SK-N-SH (cell line): ENCODE data around the gene SHMT1.

Experiments
- CTCF ChIP-seq: fragments of 200-600 bp; sonication (generic); IDR thresholded peaks from 2 replicates; pipeline ENCODE4 v1.6.1; 2017; ENCODE audit warnings: antibody characterized with exemption, mild to moderate bottlenecking, moderate library complexity
- ELF1 ChIP-seq: IDR thresholded peaks from 2 replicates; pipeline ENCODE4 v1.4.0; 2012
- EP300 ChIP-seq, 2 experiments: IDR thresholded peaks; 2 replicates each; pipeline versions ENCODE4 v1.4.0 to v1.6.1; 2012; ENCODE audit warnings: borderline replicate concordance in 1 of 2, low read depth in 1 of 2, low read length in 1 of 2
- FOXM1 ChIP-seq: IDR thresholded peaks from 2 replicates; pipeline ENCODE4 v1.4.0; 2012; ENCODE audit warnings: low read depth, mild to moderate bottlenecking
- MXI1 ChIP-seq: IDR thresholded peaks from 2 replicates; pipeline ENCODE4 v1.6.1; 2012; ENCODE audit warnings: mild to moderate bottlenecking, low read depth, low read length, improper control_type of control experiment
- PBX3 ChIP-seq: IDR thresholded peaks from 2 replicates; pipeline ENCODE4; 2012
- POLR2AphosphoS5 ChIP-seq: IDR thresholded peaks from 2 replicates; pipeline ENCODE4 v1.6.1; 2012; ENCODE audit warnings: low read depth, low read length
- RAD21 ChIP-seq: IDR thresholded peaks from 2 replicates; pipeline ENCODE4 v1.6.1; 2012; ENCODE audit warnings: mild to moderate bottlenecking, low read length
- SIN3A ChIP-seq: IDR thresholded peaks from 2 replicates; pipeline ENCODE4 v1.6.1; 2012; ENCODE audit warnings: low read depth, mild to moderate bottlenecking, low read length, moderate library complexity, borderline replicate concordance
- SMC3 ChIP-seq: IDR thresholded peaks from 2 replicates; pipeline ENCODE4 v1.6.1; 2012; ENCODE audit warnings: low read depth, low read length, improper control_type of control experiment
- USF2 ChIP-seq: fragments of 150-350 bp; IDR thresholded peaks from 2 replicates; pipeline ENCODE4 v1.6.1; 2017; ENCODE audit warnings: antibody characterized with exemption, low read length, low read depth, borderline replicate concordance
- YY1 ChIP-seq: IDR thresholded peaks from 2 replicates; pipeline ENCODE4 v1.4.0; 2012; ENCODE audit warnings: low read depth, mild to moderate bottlenecking
- ZBTB33 ChIP-seq: IDR thresholded peaks from 2 replicates; pipeline ENCODE4 v1.4.0; 2012; ENCODE audit warnings: low read depth, borderline replicate concordance

GRCh38 chr17:18379246-18380146 lies 16.1 kb upstream of the SHMT1 start:
- TF ChIP-seq CTCF (no peak), EP300 (IDR thresholded peaks at IDR 0.05; ENCODE audit: borderline replicate concordance in 1 of 2, low read depth in 1 of 2, low read length in 1 of 2) (no peak), FOXM1 (no peak), PBX3 (no peak), SMC3 (no peak), USF2 (no peak), YY1 (no peak), MXI1 (no peak), SIN3A (no peak), POLR2AphosphoS5 (no peak), ELF1 (no peak), ZBTB33 (no peak), RAD21 (no peak)
